Measurements from ENCODE around the gene GRID2.

The GRID2 gene

GRCh38 chr4:93000910-93001309 lies 697.1 kb downstream of the GRID2 start:
- TF ChIP-seq CTCF (IDR thresholded peaks at IDR 0.05; ENCODE audit: unreplicated experiment in 3 of 3) = no peak
- no peak overlapping the region for H3K4me3 Mint-ChIP-seq
- no peaks in the 10 kb centered on the region for H3K36me3 Mint-ChIP-seq (ENCODE audit: low read depth)
- no peak overlapping the region for H3K27ac Mint-ChIP-seq
- no peaks in the 10 kb centered on the region for H3K27me3 Mint-ChIP-seq (ENCODE audit: low read depth)
- no peaks in the 10 kb centered on the region for H3K4me1 Mint-ChIP-seq
- H3K9me3 Mint-ChIP-seq = no peaks in the 10 kb centered on the region

GRCh38 chr4:93002240-93002639 lies 698.5 kb downstream of the GRID2 start:
- no peak overlapping the region for H3K27ac Mint-ChIP-seq

DNA sequence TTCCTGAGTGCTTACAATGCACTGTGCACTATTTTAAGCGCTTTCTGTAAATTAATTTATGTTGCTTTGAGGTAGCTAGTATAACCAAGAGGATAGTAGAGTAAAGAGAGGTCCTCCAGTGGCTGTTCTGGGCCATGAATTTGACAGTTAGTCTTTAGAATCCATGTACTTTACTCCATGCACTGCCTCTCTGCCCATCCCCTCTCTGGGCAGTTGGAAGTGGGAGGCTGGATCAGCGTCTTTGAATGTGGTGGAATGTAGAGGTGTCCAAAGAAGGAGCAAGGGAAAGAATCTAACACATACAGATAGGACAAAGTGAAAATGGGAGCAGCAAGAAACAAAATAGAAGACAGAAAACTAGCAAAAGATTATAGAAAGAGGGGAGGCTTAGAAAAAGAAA lies 712.6 kb downstream of the GRID2 start:
- Mint-ChIP-seq H3K27ac (no peak overlapping the region), H3K9me3 (no peaks in the 10 kb centered on the region), H3K27me3 (ENCODE audit: low read depth) (no peaks in the 10 kb centered on the region), H3K4me1 (no peaks in the 10 kb centered on the region), H3K4me3 (no peak overlapping the region), H3K36me3 (ENCODE audit: low read depth) (no peaks in the 10 kb centered on the region)
- TF ChIP-seq CTCF (IDR thresholded peaks at IDR 0.05; ENCODE audit: unreplicated experiment in 3 of 3) = no peak

More at GRCh38 chr4:93002240-93002639, 698.5 kb downstream of the GRID2 start:
- Mint-ChIP-seq H3K4me1 (no peaks in the 10 kb centered on the region), H3K27me3 (ENCODE audit: low read depth) (no peaks in the 10 kb centered on the region), H3K4me3 (no peak overlapping the region), H3K36me3 (ENCODE audit: low read depth) (no peaks in the 10 kb centered on the region), H3K9me3 (no peaks in the 10 kb centered on the region)
- no peak for TF ChIP-seq CTCF (IDR thresholded peaks at IDR 0.05; ENCODE audit: unreplicated experiment in 3 of 3)

DNA sequence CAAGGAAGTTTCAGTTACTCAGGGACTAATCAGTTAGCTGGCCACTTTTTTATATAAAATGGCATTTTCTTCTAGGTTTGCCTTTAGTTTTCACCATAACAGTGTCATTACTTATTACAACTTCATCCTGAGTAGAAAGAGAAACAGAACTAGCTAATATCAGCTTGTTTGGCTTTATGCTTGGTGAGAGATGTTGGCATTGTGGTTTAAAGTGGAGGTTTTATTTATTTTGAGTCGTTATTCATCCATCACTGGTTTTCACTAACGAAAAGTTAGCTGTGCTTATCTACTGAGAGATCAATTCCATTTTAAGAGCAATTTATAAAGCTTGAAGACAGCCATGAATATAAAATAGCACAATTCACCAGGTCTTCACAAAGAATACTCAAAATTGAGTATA lies 714.5 kb downstream of the GRID2 start:
- Mint-ChIP-seq H3K36me3 (ENCODE audit: low read depth) (no peaks in the 10 kb centered on the region), H3K27me3 (ENCODE audit: low read depth) (no peaks in the 10 kb centered on the region), H3K4me1 (no peaks in the 10 kb centered on the region), H3K27ac (no peak overlapping the region), H3K4me3 (no peak overlapping the region), H3K9me3 (no peaks in the 10 kb centered on the region)
- TF ChIP-seq CTCF (IDR thresholded peaks at IDR 0.05; ENCODE audit: unreplicated experiment in 3 of 3) = no peak

DNA sequence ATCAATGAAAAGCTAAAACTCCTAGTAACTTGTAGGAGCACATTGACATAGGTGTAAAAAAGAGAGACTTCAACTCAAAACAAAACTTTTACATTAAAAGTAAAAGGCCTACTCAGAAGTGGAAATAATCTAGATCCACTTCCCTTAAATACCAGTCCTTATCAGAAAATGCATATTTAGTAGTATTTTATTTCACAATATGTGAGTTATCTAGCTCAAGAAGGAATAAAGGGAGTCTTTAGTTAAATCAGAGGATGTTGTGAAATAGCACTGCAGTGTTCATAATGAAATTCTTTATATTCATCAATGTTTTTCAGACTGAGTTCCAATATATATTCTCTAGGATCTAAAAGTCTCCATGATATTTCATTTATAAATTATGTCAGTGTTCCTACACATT lies 715.0 kb downstream of the GRID2 start:
- Mint-ChIP-seq H3K4me1 (no peaks in the 10 kb centered on the region), H3K4me3 (no peak overlapping the region), H3K9me3 (no peaks in the 10 kb centered on the region), H3K27me3 (ENCODE audit: low read depth) (no peaks in the 10 kb centered on the region), H3K27ac (no peak overlapping the region), H3K36me3 (ENCODE audit: low read depth) (no peaks in the 10 kb centered on the region)
- TF ChIP-seq CTCF (IDR thresholded peaks at IDR 0.05; ENCODE audit: unreplicated experiment in 3 of 3) = no peak

DNA sequence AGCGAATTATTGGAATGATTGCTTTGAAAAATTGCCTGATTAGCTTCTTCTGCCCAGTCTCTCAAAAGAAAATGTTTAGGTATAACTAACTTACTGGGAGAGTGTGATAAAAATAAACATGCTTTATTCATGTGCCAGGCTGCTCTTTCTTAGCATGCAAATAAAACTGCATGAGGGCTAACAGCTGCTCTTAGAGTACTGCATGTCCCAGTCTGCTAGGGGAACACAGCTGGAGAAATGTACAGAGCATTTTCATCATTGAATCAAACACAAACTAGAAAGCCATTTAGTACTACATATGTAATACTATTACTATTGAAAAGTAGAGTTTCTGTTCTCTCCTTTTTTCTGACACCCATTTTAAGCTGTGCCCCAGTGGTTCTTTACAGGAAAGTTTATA lies 726.0 kb downstream of the GRID2 start:
- Mint-ChIP-seq H3K9me3 (no peaks in the 10 kb centered on the region), H3K4me3 (no peak overlapping the region), H3K36me3 (ENCODE audit: low read depth) (no peaks in the 10 kb centered on the region), H3K27ac (no peak overlapping the region), H3K4me1 (peaks cover 11% of the 10 kb centered on the region), H3K27me3 (ENCODE audit: low read depth) (no peaks in the 10 kb centered on the region)
- TF ChIP-seq CTCF (IDR thresholded peaks at IDR 0.05; ENCODE audit: unreplicated experiment in 3 of 3) = no peak

Data from nephron (organoid).